ENCODE results near the gene PSMA7.

Gene PSMA7

GRCh38 chr20:62131560-62132320 is 11.5 kb downstream of the PSMA7 start:
- TF ChIP-seq EZH2 (IDR thresholded peaks at IDR 0.05; ENCODE audit: borderline replicate concordance, low read depth, low read length, severe bottlenecking) (no peak), CTCF (IDR thresholded peaks at IDR 0.05; ENCODE audit: borderline replicate concordance, extremely low read depth, low read length, poor library complexity, severe bottlenecking) (no peak)
- Histone ChIP-seq H3K9me3 (ENCODE audit: insufficient read depth, low read length, severe bottlenecking) (no peaks in the 10 kb centered on the region), H2AFZ (ENCODE audit: low read depth, low read length) (no peak overlapping the region), H3K4me3 (ENCODE audit: low read depth in 1 of 2, low read length in 2 of 2) (no peak overlapping the region), H3K4me2 (ENCODE audit: insufficient read depth, low read length) (no peak overlapping the region), H3K4me1 (ENCODE audit: insufficient read depth, low read length) (no peaks in the 10 kb centered on the region), H3K27ac (ENCODE audit: low read length) (no peak overlapping the region), H4K20me1 (ENCODE audit: insufficient read depth, low read length) (peaks cover 73% of the 10 kb centered on the region), H3K9ac (ENCODE audit: low read depth, low read length) (no peak overlapping the region), H3K36me3 (ENCODE audit: insufficient read depth, low read length) (peaks cover 100% of the 10 kb centered on the region), H3K27me3 (ENCODE audit: insufficient read depth, low read length, poor library complexity) (no peaks in the 10 kb centered on the region), H3K79me2 (ENCODE audit: insufficient read depth, low read length) (peaks cover 20% of the 10 kb centered on the region; the same call in 1 of the 2 replicates)
- DNase-seq = no peak
- no peak for ATAC-seq (ENCODE audit: insufficient read depth, low read depth)

GRCh38 chr20:62129731-62130531 is 13.3 kb downstream of the PSMA7 start:
- Histone ChIP-seq H3K4me1 (ENCODE audit: insufficient read depth, low read length) (no peaks in the 10 kb centered on the region; the same call in 1 of the 2 replicates), H2AFZ (ENCODE audit: low read depth, low read length) (no peak overlapping the region), H3K4me3 (ENCODE audit: low read depth in 1 of 2, low read length in 2 of 2) (no peak overlapping the region), H3K27ac (ENCODE audit: low read length) (no peak overlapping the region), H3K27me3 (ENCODE audit: insufficient read depth, low read length, poor library complexity) (no peaks in the 10 kb centered on the region), H3K79me2 (ENCODE audit: insufficient read depth, low read length) (peaks cover 20% of the 10 kb centered on the region), H3K9me3 (ENCODE audit: insufficient read depth, low read length, severe bottlenecking) (no peaks in the 10 kb centered on the region), H4K20me1 (ENCODE audit: insufficient read depth, low read length) (peaks cover 71% of the 10 kb centered on the region), H3K9ac (ENCODE audit: low read depth, low read length) (no peak overlapping the region), H3K36me3 (ENCODE audit: insufficient read depth, low read length) (peaks cover 100% of the 10 kb centered on the region), H3K4me2 (ENCODE audit: insufficient read depth, low read length) (no peak overlapping the region)
- no peak for TF ChIP-seq CTCF (IDR thresholded peaks at IDR 0.05; ENCODE audit: borderline replicate concordance, extremely low read depth, low read length, poor library complexity, severe bottlenecking)
- no peak for TF ChIP-seq EZH2 (IDR thresholded peaks at IDR 0.05; ENCODE audit: borderline replicate concordance, low read depth, low read length, severe bottlenecking)
- DNase-seq = no peak
- no peak for ATAC-seq (ENCODE audit: insufficient read depth, low read depth)

GRCh38 chr20:62128502-62128901 is 14.7 kb downstream of the PSMA7 start:
- ATAC-seq (ENCODE audit: insufficient read depth, low read depth) (no peak), DNase-seq (no peak)
- Histone ChIP-seq H3K27me3 (ENCODE audit: insufficient read depth, low read length, poor library complexity) (no peaks in the 10 kb centered on the region), H3K79me2 (ENCODE audit: insufficient read depth, low read length) (peaks cover 30% of the 10 kb centered on the region), H3K4me3 (ENCODE audit: low read depth in 1 of 2, low read length in 2 of 2) (no peak overlapping the region), H2AFZ (ENCODE audit: low read depth, low read length) (no peak overlapping the region), H4K20me1 (ENCODE audit: insufficient read depth, low read length) (peaks cover 70% of the 10 kb centered on the region), H3K9me3 (ENCODE audit: insufficient read depth, low read length, severe bottlenecking) (no peaks in the 10 kb centered on the region), H3K27ac (ENCODE audit: low read length) (no peak overlapping the region), H3K9ac (ENCODE audit: low read depth, low read length) (no peak overlapping the region), H3K36me3 (ENCODE audit: insufficient read depth, low read length) (peaks cover 100% of the 10 kb centered on the region), H3K4me1 (ENCODE audit: insufficient read depth, low read length) (peaks cover 12% of the 10 kb centered on the region), H3K4me2 (ENCODE audit: insufficient read depth, low read length) (no peak overlapping the region)
- TF ChIP-seq CTCF (IDR thresholded peaks at IDR 0.05; ENCODE audit: borderline replicate concordance, extremely low read depth, low read length, poor library complexity, severe bottlenecking) (no peak), EZH2 (IDR thresholded peaks at IDR 0.05; ENCODE audit: borderline replicate concordance, low read depth, low read length, severe bottlenecking) (no peak)

Measured in DND-41 (cell line).